Transverse colon (tissue), 3 donors: ENCODE data around the gene LEKR1.

Source experiments
- CTCF ChIP-seq, 5 experiments: fragments of 200-600 bp in 3 of 5; fragments of 450-650 bp in 2 of 5; sonication (generic) in 3 of 5; IDR thresholded peaks; 1 replicate in 2 of 5; 2 replicates in 3 of 5; pipeline ENCODE4 v1.5.1; 2016 to 2017; ENCODE audit warnings: antibody characterized with exemption in 5 of 5, inconsistent platforms in 3 of 5, mild to moderate bottlenecking in 2 of 5, moderate library complexity in 1 of 5
- POLR2A ChIP-seq: fragments of 450-650 bp; IDR thresholded peaks from one replicate; pipeline ENCODE4 v1.6.1; 2016; ENCODE audit warnings: antibody characterized with exemption, mild to moderate bottlenecking, moderate library complexity

DNA sequence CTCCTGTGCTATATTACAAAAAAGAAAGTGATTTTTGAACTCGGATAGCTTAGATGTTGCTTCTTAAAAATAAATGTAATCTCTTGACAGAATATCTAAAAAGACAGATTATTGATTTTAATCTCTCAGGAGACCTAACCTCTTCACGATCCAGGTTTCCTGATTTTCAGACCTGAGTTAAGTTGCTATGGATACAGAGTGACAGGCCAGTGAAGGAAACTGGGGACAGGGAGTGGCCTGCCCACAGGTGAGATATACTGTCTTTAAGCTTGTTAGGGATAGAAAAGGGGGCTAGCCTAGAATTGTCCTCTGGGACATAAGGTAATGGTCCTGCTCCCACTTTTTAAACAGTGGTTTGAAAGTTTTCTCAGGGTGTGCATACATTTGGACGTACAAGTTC lies 260.6 kb downstream of the LEKR1 start:
- TF ChIP-seq POLR2A (no peak), CTCF (IDR thresholded peaks at IDR 0.05) (no peak)
